HL-60 (cell line): Measurements from ENCODE around the gene CSTF3.
A peak's percentile ranks its signal among the peaks of the same experiment; 100 is the strongest.

Experiments
- DNase-seq, 2 experiments: peaks; one replicate each; pipeline ENCODE4 v3.0.0-alpha.2; 2010 to 2020; ENCODE audit warnings: low read depth in 1 of 2, low spot score in 1 of 2
- H3K27ac ChIP-seq: fragments of 250-450 bp; sonication (Bioruptor Pico); replicated peaks from 2 replicates; pipeline ENCODE4 v1.5.1; 2020; ENCODE audit warnings: mild to moderate bottlenecking, moderate library complexity
- H3K27me3 ChIP-seq: fragments of 250-450 bp; sonication (Bioruptor Pico); 2 replicates; pipeline ENCODE4 v1.5.1; 2021; ENCODE audit warnings: mild to moderate bottlenecking, moderate library complexity; ENCODE audit not compliant: insufficient read depth, poor library complexity, severe bottlenecking
- H3K4me3 ChIP-seq: replicated peaks from 2 replicates; pipeline ENCODE4 v1.5.1; 2011; ENCODE audit warnings: mild to moderate bottlenecking, control low read depth, low read length; ENCODE audit not compliant: insufficient read depth
- GABPA ChIP-seq: IDR thresholded peaks from 2 replicates; pipeline ENCODE4 v1.6.1; 2012; ENCODE audit warnings: low read depth
- POLR2AphosphoS5 ChIP-seq: IDR thresholded peaks from 2 replicates; pipeline ENCODE4 v1.6.1; 2012; ENCODE audit warnings: low read depth
- SPI1 ChIP-seq: IDR thresholded peaks from 2 replicates; pipeline ENCODE4 v1.6.1; 2012; ENCODE audit warnings: low read depth, mild to moderate bottlenecking, borderline replicate concordance
- TF ChIP-seq, protein P1 (sequence below): IDR thresholded peaks from one replicate; pipeline ENCODE4 v1.5.1; 2011; ENCODE audit warnings: low read length, control low read depth, inconsistent platforms; ENCODE audit not compliant: insufficient read depth
- TF ChIP-seq, protein P2 (sequence below): IDR thresholded peaks from 2 replicates; pipeline ENCODE4 v1.6.1; 2012; ENCODE audit warnings: low read depth; ENCODE audit not compliant: insufficient replicate concordance

The CSTF3 gene

GRCh38 chr11:33063326-33063881 lies 97.9 kb downstream of the CSTF3 start:
- peak in 1 of 2 experiments; percentile 57 for DNase-seq
- H3K27ac ChIP-seq, result peak overlapping the region; percentile 61
- no peak overlapping the region for H3K4me3 ChIP-seq
- TF ChIP-seq GABPA (no peak), SPI1 (peak; percentile 91)
- H3K27me3 ChIP-seq, result no peaks in the 10 kb centered on the region

DNA sequence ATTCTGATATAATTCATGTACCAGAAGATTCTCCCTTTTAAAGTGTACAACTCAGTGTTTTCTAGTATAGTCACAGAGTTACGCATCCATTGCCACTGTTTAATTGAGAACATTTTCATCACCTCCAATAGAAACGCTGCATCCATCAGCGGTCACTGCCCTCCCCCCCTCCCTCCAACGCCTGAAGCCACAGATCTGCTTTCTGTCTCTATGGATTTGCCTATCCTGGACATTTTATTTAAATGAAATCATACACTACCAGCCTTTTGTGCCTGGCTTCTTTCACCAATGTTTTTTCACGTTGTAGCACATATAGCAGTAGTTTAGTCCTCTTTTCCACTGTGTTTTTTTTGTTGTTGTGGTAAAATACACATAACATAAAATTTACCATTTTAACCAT lies 99.1 kb downstream of the CSTF3 start:
- no peak for DNase-seq
- Histone ChIP-seq H3K27ac (peak overlapping the region; percentile 61; the same call in 1 of the 2 replicates), H3K27me3 (no peaks in the 10 kb centered on the region), H3K4me3 (no peak overlapping the region)
- TF ChIP-seq SPI1 (no peak), GABPA (no peak), POLR2AphosphoS5 (no peak)
- TF ChIP-seq, protein P1, sequence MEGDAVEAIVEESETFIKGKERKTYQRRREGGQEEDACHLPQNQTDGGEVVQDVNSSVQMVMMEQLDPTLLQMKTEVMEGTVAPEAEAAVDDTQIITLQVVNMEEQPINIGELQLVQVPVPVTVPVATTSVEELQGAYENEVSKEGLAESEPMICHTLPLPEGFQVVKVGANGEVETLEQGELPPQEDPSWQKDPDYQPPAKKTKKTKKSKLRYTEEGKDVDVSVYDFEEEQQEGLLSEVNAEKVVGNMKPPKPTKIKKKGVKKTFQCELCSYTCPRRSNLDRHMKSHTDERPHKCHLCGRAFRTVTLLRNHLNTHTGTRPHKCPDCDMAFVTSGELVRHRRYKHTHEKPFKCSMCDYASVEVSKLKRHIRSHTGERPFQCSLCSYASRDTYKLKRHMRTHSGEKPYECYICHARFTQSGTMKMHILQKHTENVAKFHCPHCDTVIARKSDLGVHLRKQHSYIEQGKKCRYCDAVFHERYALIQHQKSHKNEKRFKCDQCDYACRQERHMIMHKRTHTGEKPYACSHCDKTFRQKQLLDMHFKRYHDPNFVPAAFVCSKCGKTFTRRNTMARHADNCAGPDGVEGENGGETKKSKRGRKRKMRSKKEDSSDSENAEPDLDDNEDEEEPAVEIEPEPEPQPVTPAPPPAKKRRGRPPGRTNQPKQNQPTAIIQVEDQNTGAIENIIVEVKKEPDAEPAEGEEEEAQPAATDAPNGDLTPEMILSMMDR, result no peak
- TF ChIP-seq, protein P2, sequence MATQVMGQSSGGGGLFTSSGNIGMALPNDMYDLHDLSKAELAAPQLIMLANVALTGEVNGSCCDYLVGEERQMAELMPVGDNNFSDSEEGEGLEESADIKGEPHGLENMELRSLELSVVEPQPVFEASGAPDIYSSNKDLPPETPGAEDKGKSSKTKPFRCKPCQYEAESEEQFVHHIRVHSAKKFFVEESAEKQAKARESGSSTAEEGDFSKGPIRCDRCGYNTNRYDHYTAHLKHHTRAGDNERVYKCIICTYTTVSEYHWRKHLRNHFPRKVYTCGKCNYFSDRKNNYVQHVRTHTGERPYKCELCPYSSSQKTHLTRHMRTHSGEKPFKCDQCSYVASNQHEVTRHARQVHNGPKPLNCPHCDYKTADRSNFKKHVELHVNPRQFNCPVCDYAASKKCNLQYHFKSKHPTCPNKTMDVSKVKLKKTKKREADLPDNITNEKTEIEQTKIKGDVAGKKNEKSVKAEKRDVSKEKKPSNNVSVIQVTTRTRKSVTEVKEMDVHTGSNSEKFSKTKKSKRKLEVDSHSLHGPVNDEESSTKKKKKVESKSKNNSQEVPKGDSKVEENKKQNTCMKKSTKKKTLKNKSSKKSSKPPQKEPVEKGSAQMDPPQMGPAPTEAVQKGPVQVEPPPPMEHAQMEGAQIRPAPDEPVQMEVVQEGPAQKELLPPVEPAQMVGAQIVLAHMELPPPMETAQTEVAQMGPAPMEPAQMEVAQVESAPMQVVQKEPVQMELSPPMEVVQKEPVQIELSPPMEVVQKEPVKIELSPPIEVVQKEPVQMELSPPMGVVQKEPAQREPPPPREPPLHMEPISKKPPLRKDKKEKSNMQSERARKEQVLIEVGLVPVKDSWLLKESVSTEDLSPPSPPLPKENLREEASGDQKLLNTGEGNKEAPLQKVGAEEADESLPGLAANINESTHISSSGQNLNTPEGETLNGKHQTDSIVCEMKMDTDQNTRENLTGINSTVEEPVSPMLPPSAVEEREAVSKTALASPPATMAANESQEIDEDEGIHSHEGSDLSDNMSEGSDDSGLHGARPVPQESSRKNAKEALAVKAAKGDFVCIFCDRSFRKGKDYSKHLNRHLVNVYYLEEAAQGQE, result no peak

GRCh38 chr11:33060271-33060670 lies 101.0 kb downstream of the CSTF3 start:
- Histone ChIP-seq H3K4me3 (no peak overlapping the region), H3K27ac (no peak overlapping the region), H3K27me3 (no peaks in the 10 kb centered on the region)
- TF ChIP-seq SPI1 (no peak), POLR2AphosphoS5 (no peak), GABPA (no peak)
- TF ChIP-seq, protein P2, result no peak
- TF ChIP-seq, protein P1, result no peak
- DNase-seq, result no peak

- no peak for DNase-seq
- TF ChIP-seq, protein P1, result no peak
- Histone ChIP-seq H3K27me3 (no peaks in the 10 kb centered on the region), H3K4me3 (no peak overlapping the region), H3K27ac (no peak overlapping the region)
Measured at GRCh38 chr11:33059331-33060007, 101.8 kb downstream of the CSTF3 start.
